ENCODE data around the gene CST7. TPM values are rescaled to one million over a fixed set of nuclear protein-coding genes. Genes with fewer than 3 reads are reported as not detected.

CST7 gene
- total RNA-seq, 1 donor from 2014 or later, result 0.25 TPM

DNA sequence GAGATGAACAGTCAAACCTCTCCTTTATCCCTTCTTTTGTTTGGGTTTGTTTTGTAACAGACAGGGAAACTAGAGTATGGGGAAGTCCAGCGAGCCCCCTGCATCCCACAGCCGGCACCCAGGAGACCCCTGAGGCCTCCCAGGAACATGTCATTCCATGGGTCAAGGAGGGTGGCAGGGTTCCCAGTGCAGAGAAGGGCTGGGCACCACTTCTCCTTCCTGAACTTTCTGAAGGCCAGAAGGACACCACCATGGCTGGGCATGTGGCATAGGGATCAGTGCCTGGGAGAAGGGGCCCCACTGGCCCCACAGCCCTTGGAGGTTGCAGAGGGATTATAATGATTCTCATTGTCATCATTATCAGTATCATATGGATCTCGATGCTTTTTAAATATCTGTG lies 13.9 kb upstream of the CST7 start:
- Mint-ChIP-seq H3K27me3 (ENCODE audit: low read depth, unreplicated experiment) (no peaks in the 10 kb centered on the region), H3K36me3 (ENCODE audit: low read depth, unreplicated experiment) (peaks cover 1% of the 10 kb centered on the region), H3K4me3 (ENCODE audit: unreplicated experiment) (no peak overlapping the region), H3K27ac (ENCODE audit: unreplicated experiment) (no peak overlapping the region), H3K9me3 (ENCODE audit: unreplicated experiment) (peaks cover 11% of the 10 kb centered on the region), H3K4me1 (ENCODE audit: low read depth, unreplicated experiment) (peaks cover 8% of the 10 kb centered on the region)
- Histone ChIP-seq H3K4me3 (ENCODE audit: insufficient read depth, low read depth, low read length) (no peak overlapping the region), H3K27ac (ENCODE audit: low read depth, low read length) (no peak overlapping the region), H3K79me2 (ENCODE audit: insufficient read depth, low read length) (no peaks in the 10 kb centered on the region), H3K9me3 (ENCODE audit: insufficient read depth, low read depth, low read length) (no peaks in the 10 kb centered on the region), H3K27me3 (ENCODE audit: insufficient read depth, low read length) (no peaks in the 10 kb centered on the region), H4K20me1 (ENCODE audit: insufficient read depth, low read length) (no peaks in the 10 kb centered on the region), H2AFZ (ENCODE audit: low read depth, low read length) (no peak overlapping the region), H3K4me2 (ENCODE audit: low read length) (no peak overlapping the region), H3K4me1 (ENCODE audit: insufficient read depth, low read length) (no peaks in the 10 kb centered on the region), H3K36me3 (ENCODE audit: insufficient read depth, low read length) (no peaks in the 10 kb centered on the region), H3K9ac (ENCODE audit: low read length) (no peak overlapping the region)
- no peak for DNase-seq (ENCODE audit: low read depth)
- TF ChIP-seq, protein P1, sequence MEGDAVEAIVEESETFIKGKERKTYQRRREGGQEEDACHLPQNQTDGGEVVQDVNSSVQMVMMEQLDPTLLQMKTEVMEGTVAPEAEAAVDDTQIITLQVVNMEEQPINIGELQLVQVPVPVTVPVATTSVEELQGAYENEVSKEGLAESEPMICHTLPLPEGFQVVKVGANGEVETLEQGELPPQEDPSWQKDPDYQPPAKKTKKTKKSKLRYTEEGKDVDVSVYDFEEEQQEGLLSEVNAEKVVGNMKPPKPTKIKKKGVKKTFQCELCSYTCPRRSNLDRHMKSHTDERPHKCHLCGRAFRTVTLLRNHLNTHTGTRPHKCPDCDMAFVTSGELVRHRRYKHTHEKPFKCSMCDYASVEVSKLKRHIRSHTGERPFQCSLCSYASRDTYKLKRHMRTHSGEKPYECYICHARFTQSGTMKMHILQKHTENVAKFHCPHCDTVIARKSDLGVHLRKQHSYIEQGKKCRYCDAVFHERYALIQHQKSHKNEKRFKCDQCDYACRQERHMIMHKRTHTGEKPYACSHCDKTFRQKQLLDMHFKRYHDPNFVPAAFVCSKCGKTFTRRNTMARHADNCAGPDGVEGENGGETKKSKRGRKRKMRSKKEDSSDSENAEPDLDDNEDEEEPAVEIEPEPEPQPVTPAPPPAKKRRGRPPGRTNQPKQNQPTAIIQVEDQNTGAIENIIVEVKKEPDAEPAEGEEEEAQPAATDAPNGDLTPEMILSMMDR (IDR thresholded peaks at IDR 0.05; ENCODE audit: insufficient read depth, low read depth, low read length), result no peak
- TF ChIP-seq EZH2 (IDR thresholded peaks at IDR 0.05; ENCODE audit: insufficient read depth, low read length), result no peak
- no peak for FAIRE-seq

DNA sequence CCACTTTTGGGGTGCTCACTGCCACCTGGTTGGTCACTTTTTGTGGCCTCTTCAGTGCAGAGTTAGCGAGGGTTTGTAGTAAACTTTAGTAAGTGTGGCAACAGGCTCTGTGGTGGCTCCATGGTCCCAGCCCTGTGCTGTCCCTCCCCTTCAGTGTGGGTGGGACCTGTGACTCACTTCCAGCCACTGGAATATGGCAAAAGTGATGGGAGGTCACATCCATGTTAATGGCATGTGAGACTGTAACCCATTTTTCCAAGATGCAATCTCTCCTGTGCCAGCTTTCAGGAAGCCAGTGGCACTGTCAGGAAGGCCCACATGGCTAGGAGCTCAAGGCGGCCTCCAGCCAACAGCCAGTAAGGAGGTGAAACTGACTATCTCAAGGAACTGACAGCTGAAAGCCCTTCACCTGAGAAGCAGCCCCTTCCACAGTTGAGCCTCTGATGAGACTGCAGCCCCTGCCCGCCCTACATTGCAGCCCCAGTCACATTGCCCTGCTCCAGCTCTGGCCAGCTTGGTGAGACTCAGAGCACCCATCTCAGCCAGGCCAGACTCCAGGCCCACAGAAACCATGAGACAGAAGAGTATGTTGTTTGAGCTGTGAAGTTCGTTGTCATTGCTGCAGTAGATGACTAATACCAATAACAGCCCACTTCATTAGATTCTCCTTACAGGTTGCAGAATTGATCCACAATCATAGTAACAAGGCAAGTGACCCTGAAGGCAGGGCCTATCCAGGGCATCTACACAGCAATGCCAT lies 13.1 kb upstream of the CST7 start:
- peaks cover 8% of the 10 kb centered on the region for H3K4me1 Mint-ChIP-seq (ENCODE audit: low read depth, unreplicated experiment)
- FAIRE-seq, result no peak
- no peaks in the 10 kb centered on the region for H3K9me3 ChIP-seq (ENCODE audit: insufficient read depth, low read depth, low read length)
- H4K20me1 ChIP-seq (ENCODE audit: insufficient read depth, low read length), result no peaks in the 10 kb centered on the region
- H3K4me1 ChIP-seq (ENCODE audit: insufficient read depth, low read length), result no peaks in the 10 kb centered on the region
- H3K9me3 Mint-ChIP-seq (ENCODE audit: unreplicated experiment), result peaks cover 17% of the 10 kb centered on the region
- no peak overlapping the region for H2AFZ ChIP-seq (ENCODE audit: low read depth, low read length)
- no peaks in the 10 kb centered on the region for H3K27me3 Mint-ChIP-seq (ENCODE audit: low read depth, unreplicated experiment)
- H3K9ac ChIP-seq (ENCODE audit: low read length), result no peak overlapping the region
- DNase-seq (ENCODE audit: low read depth), result no peak
- peaks cover 1% of the 10 kb centered on the region for H3K36me3 Mint-ChIP-seq (ENCODE audit: low read depth, unreplicated experiment)
- H3K4me3 ChIP-seq (ENCODE audit: insufficient read depth, low read depth, low read length), result no peak overlapping the region
- no peaks in the 10 kb centered on the region for H3K79me2 ChIP-seq (ENCODE audit: insufficient read depth, low read length)
- H3K36me3 ChIP-seq (ENCODE audit: insufficient read depth, low read length), result no peaks in the 10 kb centered on the region
- no peak overlapping the region for H3K27ac ChIP-seq (ENCODE audit: low read depth, low read length)
- TF ChIP-seq EZH2 (IDR thresholded peaks at IDR 0.05; ENCODE audit: insufficient read depth, low read length), result no peak
- TF ChIP-seq, protein P1 (IDR thresholded peaks at IDR 0.05; ENCODE audit: insufficient read depth, low read depth, low read length), result no peak
- no peak overlapping the region for H3K27ac Mint-ChIP-seq (ENCODE audit: unreplicated experiment)
- H3K27me3 ChIP-seq (ENCODE audit: insufficient read depth, low read length), result no peaks in the 10 kb centered on the region
- H3K4me2 ChIP-seq (ENCODE audit: low read length), result no peak overlapping the region
- no peak overlapping the region for H3K4me3 Mint-ChIP-seq (ENCODE audit: unreplicated experiment)
